H1 (cell line): ENCODE measurements around the gene VPS13C. TPM values are rescaled to one million over a fixed set of nuclear protein-coding genes. Genes with fewer than 3 reads are reported as not detected.

Source experiments
- CBX5 ChIP-seq: fragments of 300-800, 300-1000 bp; sonication (generic); IDR thresholded peaks from 2 replicates; pipeline ENCODE4 v1.7.1; 2016; ENCODE audit warnings: antibody characterized with exemption, low read length, low read depth
- EP300 ChIP-seq, 2 experiments: IDR thresholded peaks; 1 replicate in 1 of 2; 2 replicates in 1 of 2; pipeline ENCODE4 v1.6.1; 2011 to 2012; ENCODE audit warnings: low read depth in 2 of 2, low read length in 2 of 2, mild to moderate bottlenecking in 2 of 2, borderline replicate concordance in 1 of 2, inconsistent platforms in 1 of 2, moderate library complexity in 1 of 2
- JUND ChIP-seq: IDR thresholded peaks from 2 replicates; pipeline ENCODE4 v1.6.1; 2011; ENCODE audit warnings: mild to moderate bottlenecking, improper control_type of control experiment, low read length
- KDM1A ChIP-seq: fragments of 200-600, 300-600 bp; sonication (generic); IDR thresholded peaks from 2 replicates; pipeline ENCODE4 v1.7.1; 2016; ENCODE audit warnings: mild to moderate bottlenecking, low read length, borderline replicate concordance
- TCF12 ChIP-seq: IDR thresholded peaks from 2 replicates; pipeline ENCODE4 v1.6.1; 2011; ENCODE audit warnings: low read depth, mild to moderate bottlenecking, low read length
- USF2 ChIP-seq: IDR thresholded peaks from 2 replicates; pipeline ENCODE4 v1.6.1; 2011; ENCODE audit warnings: low read length, improper control_type of control experiment
- polyA plus RNA-seq, 7 experiments: library from polyadenylated mRNA; depleted of rRNA in 3 of 7; stranded (reverse) in 5 of 7; unstranded in 2 of 7; fragments of >200 nt in 5 of 7; fragments of 200-250 nt in 2 of 7; gene quantifications; 1 replicate in 5 of 7; 2 replicates in 1 of 7; 4 replicates in 1 of 7; pipeline versions ENCODE4 v1.2.1 to v1.2.3, GENCODE V29; 2011 to 2013; ENCODE audit warnings: missing spikeins in 2 of 7, mixed read lengths in 2 of 7
- total RNA-seq: library from RNA; stranded (reverse); fragmentation: NEBNext Ultra II Directional; extraction: Animal tissue kit (Norgen Biotek cat#: 25700); gene quantifications from 2 replicates; pipeline ENCODE4 v1.2.1, GENCODE V29; 2021

The VPS13C gene
- total and polyA plus RNA-seq, 2 of the 8 experiments (the other 6 are each of a cell fraction or from before 2014, with no cell fraction given), result 4.8 to 18.8 TPM

GRCh38 chr15:62047282-62047827, 12.9 kb downstream of the VPS13C start (continued):
- TF ChIP-seq USF2 (no peak), KDM1A (no peak), EP300 (IDR thresholded peaks at IDR 0.05; ENCODE audit: borderline replicate concordance in 1 of 2, low read depth in 2 of 2, low read length in 2 of 2) (no peak), CBX5 (no peak), JUND (no peak), TCF12 (no peak)
